Testis (tissue), 2 donors: ENCODE measurements around the gene RAMACL.

ENCODE experiments used
- POLR2A ChIP-seq: fragments of 450-650 bp; IDR thresholded peaks from one replicate; pipeline ENCODE4 v1.6.1; 2017; ENCODE audit warnings: antibody characterized with exemption, mild to moderate bottlenecking, moderate library complexity
- TF ChIP-seq, protein P1 (sequence below), 3 experiments: fragments of 450-650 bp in 2 of 3; fragments of 200-600 bp in 1 of 3; sonication (generic) in 1 of 3; IDR thresholded peaks; one replicate each; pipeline ENCODE4 v1.5.1; 2016 to 2019; ENCODE audit warnings: antibody characterized with exemption in 3 of 3, mild to moderate bottlenecking in 2 of 3, moderate library complexity in 1 of 3

DNA sequence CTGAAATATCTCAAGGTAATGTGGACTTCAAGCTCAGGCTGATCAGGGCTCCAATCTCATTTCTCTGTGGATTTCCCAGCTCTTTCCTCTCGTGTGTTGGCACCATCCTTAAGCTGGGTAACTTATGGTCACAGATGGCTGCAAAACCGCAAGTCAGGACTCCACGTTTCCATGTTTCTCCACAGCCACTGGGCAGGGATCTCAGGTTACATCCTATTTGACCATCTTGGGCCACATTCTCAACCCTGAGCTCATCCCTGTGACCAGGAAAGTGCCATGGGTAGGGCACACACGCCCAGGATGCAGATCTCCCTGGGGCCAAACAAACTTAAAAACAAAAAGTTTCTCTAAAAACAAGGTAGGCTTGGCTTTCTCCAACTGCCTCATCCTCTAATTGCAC is 25.2 kb upstream of the RAMACL start:
- TF ChIP-seq, protein P1, sequence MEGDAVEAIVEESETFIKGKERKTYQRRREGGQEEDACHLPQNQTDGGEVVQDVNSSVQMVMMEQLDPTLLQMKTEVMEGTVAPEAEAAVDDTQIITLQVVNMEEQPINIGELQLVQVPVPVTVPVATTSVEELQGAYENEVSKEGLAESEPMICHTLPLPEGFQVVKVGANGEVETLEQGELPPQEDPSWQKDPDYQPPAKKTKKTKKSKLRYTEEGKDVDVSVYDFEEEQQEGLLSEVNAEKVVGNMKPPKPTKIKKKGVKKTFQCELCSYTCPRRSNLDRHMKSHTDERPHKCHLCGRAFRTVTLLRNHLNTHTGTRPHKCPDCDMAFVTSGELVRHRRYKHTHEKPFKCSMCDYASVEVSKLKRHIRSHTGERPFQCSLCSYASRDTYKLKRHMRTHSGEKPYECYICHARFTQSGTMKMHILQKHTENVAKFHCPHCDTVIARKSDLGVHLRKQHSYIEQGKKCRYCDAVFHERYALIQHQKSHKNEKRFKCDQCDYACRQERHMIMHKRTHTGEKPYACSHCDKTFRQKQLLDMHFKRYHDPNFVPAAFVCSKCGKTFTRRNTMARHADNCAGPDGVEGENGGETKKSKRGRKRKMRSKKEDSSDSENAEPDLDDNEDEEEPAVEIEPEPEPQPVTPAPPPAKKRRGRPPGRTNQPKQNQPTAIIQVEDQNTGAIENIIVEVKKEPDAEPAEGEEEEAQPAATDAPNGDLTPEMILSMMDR (IDR thresholded peaks at IDR 0.05) = no peak
- no peak for TF ChIP-seq POLR2A
